Mesenchymal stem cell (in vitro differentiated cells and primary cell): ENCODE data around the gene TSSK6.

Experiments
- DNase-seq: peaks from one replicate; pipeline ENCODE4 v3.0.0-alpha.2; 2013
- H2AFZ ChIP-seq: one replicate; pipeline ENCODE4 v1.6.1; 2013; ENCODE audit warnings: low read depth, mild to moderate bottlenecking, control low read depth, inconsistent platforms, low read length, moderate library complexity
- H2AK5ac ChIP-seq: 2 replicates; pipeline ENCODE4 v1.6.1; 2013; ENCODE audit warnings: low read length, moderate library complexity, mild to moderate bottlenecking, inconsistent platforms; ENCODE audit not compliant: severe bottlenecking
- H2BK120ac ChIP-seq: one replicate; pipeline ENCODE4 v1.6.1; 2013; ENCODE audit warnings: low read depth, mild to moderate bottlenecking, inconsistent platforms, low read length, moderate library complexity
- H2BK12ac ChIP-seq, 2 experiments: one replicate each; pipeline ENCODE4 v1.6.1; 2013; ENCODE audit warnings: inconsistent platforms in 2 of 2, low read length in 2 of 2, mild to moderate bottlenecking in 2 of 2, moderate library complexity in 2 of 2, control low read depth in 1 of 2
- H2BK15ac ChIP-seq: one replicate; pipeline ENCODE4 v1.6.1; 2013; ENCODE audit warnings: mild to moderate bottlenecking, low read depth, inconsistent platforms; ENCODE audit not compliant: poor library complexity, severe bottlenecking
- H2BK5ac ChIP-seq: 2 replicates; pipeline ENCODE4 v1.6.1; 2013; ENCODE audit warnings: low read depth, mild to moderate bottlenecking, low read length, control low read depth, inconsistent platforms; ENCODE audit not compliant: poor library complexity, severe bottlenecking
- H3K14ac ChIP-seq, 2 experiments: one replicate each; pipeline ENCODE4 v1.6.1; 2013; ENCODE audit warnings: inconsistent platforms in 2 of 2, low read length in 2 of 2, control low read depth in 1 of 2, mild to moderate bottlenecking in 1 of 2, moderate library complexity in 1 of 2
- H3K18ac ChIP-seq, 2 experiments: one replicate each; pipeline ENCODE4 v1.6.1; 2013; ENCODE audit warnings: inconsistent platforms in 2 of 2, low read length in 2 of 2, control low read depth in 1 of 2, low read depth in 1 of 2, mild to moderate bottlenecking in 1 of 2
- H3K23ac ChIP-seq, 2 experiments: one replicate each; pipeline ENCODE4 v1.6.1; 2013; ENCODE audit warnings: inconsistent platforms in 2 of 2, low read length in 2 of 2, mild to moderate bottlenecking in 2 of 2, moderate library complexity in 2 of 2, control low read depth in 1 of 2
- H3K27ac ChIP-seq: 2 replicates; pipeline ENCODE4 v1.5.1; 2013; ENCODE audit warnings: mild to moderate bottlenecking, moderate library complexity, low read length, control low read depth, inconsistent platforms; ENCODE audit not compliant: poor library complexity, severe bottlenecking
- H3K27me3 ChIP-seq, 2 experiments: 2 replicates each; pipeline versions ENCODE4 v1.6.1 to v1.7.0; 2013; ENCODE audit warnings: low read length in 2 of 2, mild to moderate bottlenecking in 2 of 2, moderate library complexity in 2 of 2, control low read depth in 1 of 2, inconsistent platforms in 1 of 2; ENCODE audit not compliant: control insufficient read depth in 1 of 2, insufficient read depth in 1 of 2
- H3K36me3 ChIP-seq, 2 experiments: 2 replicates each; pipeline versions ENCODE4 v1.6.1 to v1.7.0; 2013; ENCODE audit warnings: low read length in 2 of 2, control low read depth in 1 of 2, inconsistent platforms in 1 of 2, low read depth in 1 of 2, mild to moderate bottlenecking in 1 of 2; ENCODE audit not compliant: insufficient read depth in 2 of 2, control insufficient read depth in 1 of 2
- H3K4ac ChIP-seq, 2 experiments: one replicate each; pipeline ENCODE4 v1.6.1; 2013; ENCODE audit warnings: inconsistent platforms in 2 of 2, low read length in 2 of 2, mild to moderate bottlenecking in 2 of 2, moderate library complexity in 2 of 2, control low read depth in 1 of 2, low read depth in 1 of 2
- H3K4me1 ChIP-seq: 2 replicates; pipeline ENCODE4 v1.6.1; 2013; ENCODE audit warnings: low read depth, low read length, control low read depth; ENCODE audit not compliant: control insufficient read depth, insufficient read depth
- H3K4me2 ChIP-seq: 2 replicates; pipeline ENCODE4 v1.6.1; 2013; ENCODE audit warnings: low read length, mild to moderate bottlenecking, inconsistent platforms; ENCODE audit not compliant: poor library complexity, severe bottlenecking
- H3K4me3 ChIP-seq, 2 experiments: 2 replicates each; pipeline versions ENCODE4 v1.5.1 to v1.7.0; 2013; ENCODE audit warnings: low read length in 2 of 2, mild to moderate bottlenecking in 2 of 2, control low read depth in 1 of 2, low read depth in 1 of 2; ENCODE audit not compliant: insufficient read depth in 1 of 2
- H3K79me1 ChIP-seq: replicated peaks from 2 replicates; pipeline ENCODE4 v1.6.1; 2013; ENCODE audit warnings: mild to moderate bottlenecking, control low read depth, low read length, inconsistent platforms; ENCODE audit not compliant: poor library complexity, severe bottlenecking
- H3K9ac ChIP-seq: 2 replicates; pipeline ENCODE4 v1.7.0; 2013; ENCODE audit warnings: mild to moderate bottlenecking, low read length, moderate library complexity
- H3K9me3 ChIP-seq: 2 replicates; pipeline ENCODE4 v1.7.0; 2013; ENCODE audit warnings: mild to moderate bottlenecking, low read length; ENCODE audit not compliant: control insufficient read depth
- H4K8ac ChIP-seq: one replicate; pipeline ENCODE4 v1.6.1; 2013; ENCODE audit warnings: inconsistent platforms, mild to moderate bottlenecking, low read length, moderate library complexity
- H4K91ac ChIP-seq: one replicate; pipeline ENCODE4 v1.6.1; 2013; ENCODE audit warnings: mild to moderate bottlenecking, low read length, inconsistent platforms
- WGBS: methylation state at CpG from one replicate; pipeline ENCODE4 v1.1.7; 2013; ENCODE audit warnings: mixed read lengths; 5-methylcytosine and 5-hydroxymethylcytosine counted together

Gene TSSK6

GRCh38 chr19:19513682-19514081, 1.7 kb downstream of the TSSK6 start:
- Histone ChIP-seq H3K4ac (no peak overlapping the region), H3K79me1 (peaks cover 15% of the 10 kb centered on the region), H3K14ac (no peak overlapping the region), H3K27me3 (no peaks in the 10 kb centered on the region), H3K9ac (peak overlapping the region; percentile 32), H2AK5ac (no peak overlapping the region), H3K4me3 (peak overlapping the region in 1 of 2 experiments; percentile 39), H3K4me1 (peaks cover 9% of the 10 kb centered on the region), H2BK12ac (no peak overlapping the region), H3K9me3 (peaks cover 3% of the 10 kb centered on the region), H3K23ac (no peak overlapping the region), H4K8ac (no peak overlapping the region), H3K36me3 (peaks cover 1 to 20% of the 10 kb centered on the region in 2 experiments), H3K4me2 (no peak overlapping the region), H2AFZ (no peak overlapping the region), H2BK15ac (no peak overlapping the region), H4K91ac (no peak overlapping the region), H3K18ac (no peak overlapping the region), H2BK5ac (no peak overlapping the region), H3K27ac (no peak overlapping the region), H2BK120ac (no peak overlapping the region)
- no peak for DNase-seq
- WGBS, result 98% methylated on average over 17 of the region's 17 CpGs

GRCh38 chr19:19510432-19510831, 4.9 kb downstream of the TSSK6 start:
- no peak overlapping the region for H3K9ac ChIP-seq
- H3K18ac ChIP-seq, result no peak overlapping the region
- H3K4me2 ChIP-seq, result no peak overlapping the region
- H4K8ac ChIP-seq, result no peak overlapping the region
- WGBS, result 61% methylated on average over 6 of the region's 6 CpGs
- H2BK120ac ChIP-seq, result no peak overlapping the region
- peaks cover 3% of the 10 kb centered on the region for H3K4me1 ChIP-seq
- no peak overlapping the region for H2BK12ac ChIP-seq
- no peak overlapping the region for H2AFZ ChIP-seq
- no peak overlapping the region for H3K4me3 ChIP-seq
- no peak overlapping the region for H3K23ac ChIP-seq
- H3K27ac ChIP-seq, result no peak overlapping the region
- no peak overlapping the region for H2BK15ac ChIP-seq
- no peak overlapping the region for H2AK5ac ChIP-seq
- H3K14ac ChIP-seq, result no peak overlapping the region
- no peak overlapping the region for H4K91ac ChIP-seq
- H3K36me3 ChIP-seq, result peaks cover 34 to 45% of the 10 kb centered on the region in 2 experiments
- H2BK5ac ChIP-seq, result no peak overlapping the region
- no peak overlapping the region for H3K4ac ChIP-seq
- no peaks in the 10 kb centered on the region for H3K27me3 ChIP-seq
- no peak for DNase-seq
- peaks cover 19% of the 10 kb centered on the region for H3K79me1 ChIP-seq
- H3K9me3 ChIP-seq, result peaks cover 3% of the 10 kb centered on the region

- 91% methylated on average over 11 of the region's 11 CpGs for WGBS
- Histone ChIP-seq H3K14ac (no peak overlapping the region), H3K18ac (no peak overlapping the region), H2BK15ac (peak overlapping the region; percentile 37), H2BK12ac (no peak overlapping the region), H3K9me3 (no peaks in the 10 kb centered on the region), H4K91ac (no peak overlapping the region), H3K4me2 (no peak overlapping the region), H2BK5ac (no peak overlapping the region), H2BK120ac (no peak overlapping the region), H3K4ac (no peak overlapping the region), H3K23ac (no peak overlapping the region), H2AK5ac (no peak overlapping the region), H3K27me3 (no peaks in the 10 kb centered on the region), H3K4me1 (no peaks in the 10 kb centered on the region), H3K36me3 (peaks cover 51 to 56% of the 10 kb centered on the region in 2 experiments), H4K8ac (no peak overlapping the region), H2AFZ (no peak overlapping the region), H3K4me3 (no peak overlapping the region), H3K79me1 (peaks cover 21% of the 10 kb centered on the region), H3K27ac (no peak overlapping the region), H3K9ac (no peak overlapping the region)
- DNase-seq, result no peak
Measured at GRCh38 chr19:19508217-19508616, 7.1 kb downstream of the TSSK6 start.

GRCh38 chr19:19507354-19507753, 8.0 kb downstream of the TSSK6 start:
- Histone ChIP-seq H2BK120ac (no peak overlapping the region), H2AK5ac (no peak overlapping the region), H2BK15ac (no peak overlapping the region), H3K9me3 (no peaks in the 10 kb centered on the region), H2BK5ac (no peak overlapping the region), H2BK12ac (no peak overlapping the region), H3K23ac (no peak overlapping the region), H3K36me3 (peaks cover 60 to 64% of the 10 kb centered on the region in 2 experiments), H3K9ac (no peak overlapping the region), H3K14ac (no peak overlapping the region), H3K4ac (no peak overlapping the region), H3K4me3 (no peak overlapping the region), H3K4me2 (no peak overlapping the region), H3K27ac (no peak overlapping the region), H4K91ac (no peak overlapping the region), H4K8ac (no peak overlapping the region), H3K27me3 (no peaks in the 10 kb centered on the region), H3K4me1 (no peaks in the 10 kb centered on the region), H3K18ac (no peak overlapping the region), H3K79me1 (peaks cover 25% of the 10 kb centered on the region), H2AFZ (no peak overlapping the region)
- no peak for DNase-seq
- WGBS, result 90% methylated on average over 8 of the region's 8 CpGs
